ENCODE results near the gene BTBD16.

- no peak for TF ChIP-seq CTCF (IDR thresholded peaks at IDR 0.05; ENCODE audit: low read depth, low read length)
- TF ChIP-seq EZH2phosphoT487 (IDR thresholded peaks at IDR 0.05; ENCODE audit: low read depth): no peak
Observed at GRCh38 chr10:122246830-122247520, 24.1 kb upstream of the BTBD16 start.

Data from OCI-LY3 (cell line).